Hepatocyte (in vitro differentiated cells): ENCODE results near the gene GGA2. TPM values are rescaled to one million over a fixed set of nuclear protein-coding genes. Genes with fewer than 3 reads are reported as not detected.

Experiments used
- DNase-seq: peaks from one replicate; pipeline ENCODE4 v3.0.0-alpha.2; 2016; ENCODE audit warnings: low spot score
- H2AFZ ChIP-seq: fragments of 200-600 bp; sonication (generic); 2 replicates; pipeline ENCODE4 v1.6.0; 2016; ENCODE audit warnings: antibody characterized with exemption, mild to moderate bottlenecking
- H3K27ac ChIP-seq: fragments of 200-600 bp; sonication (generic); 2 replicates; pipeline ENCODE4 v1.5.1; 2016; ENCODE audit warnings: mild to moderate bottlenecking
- H3K27me3 ChIP-seq: fragments of 200-600 bp; sonication (generic); 2 replicates; pipeline ENCODE4 v1.6.1; 2016
- H3K36me3 ChIP-seq: fragments of 200-600 bp; sonication (generic); replicated peaks from 2 replicates; pipeline ENCODE4 v1.5.1; 2016; ENCODE audit warnings: low read depth; ENCODE audit not compliant: insufficient read depth
- H3K4me1 ChIP-seq: fragments of 200-600 bp; sonication (generic); 2 replicates; pipeline ENCODE4 v1.5.1; 2016; ENCODE audit warnings: mild to moderate bottlenecking, moderate library complexity; ENCODE audit not compliant: insufficient read depth
- H3K4me2 ChIP-seq: fragments of 200-600 bp; sonication (generic); 2 replicates; pipeline ENCODE4 v1.6.0; 2016
- H3K4me3 ChIP-seq: fragments of 200-600 bp; sonication (generic); 2 replicates; pipeline ENCODE4 v1.5.1; 2016; ENCODE audit warnings: mild to moderate bottlenecking
- H3K79me2 ChIP-seq: fragments of 200-600 bp; sonication (generic); 2 replicates; pipeline ENCODE4 v1.6.0; 2017; ENCODE audit warnings: mild to moderate bottlenecking
- H3K9me2 ChIP-seq: fragments of 200-600 bp; sonication (generic); replicated peaks from 2 replicates; pipeline ENCODE4 v1.6.0; 2017; ENCODE audit warnings: mild to moderate bottlenecking; ENCODE audit not compliant: insufficient read depth
- H3K9me3 ChIP-seq: fragments of 200-600 bp; sonication (generic); 2 replicates; pipeline ENCODE4 v1.5.1; 2016; ENCODE audit warnings: low read depth, mild to moderate bottlenecking
- H4K20me1 ChIP-seq: fragments of 200-600 bp; sonication (generic); 2 replicates; pipeline ENCODE4 v1.6.0; 2016; ENCODE audit warnings: mild to moderate bottlenecking; ENCODE audit not compliant: insufficient read depth, poor library complexity, severe bottlenecking
- CTCF ChIP-seq: fragments of 200-600 bp; sonication (generic); IDR thresholded peaks from 2 replicates; pipeline ENCODE4 v1.5.1; 2016; ENCODE audit warnings: antibody characterized with exemption, mild to moderate bottlenecking; ENCODE audit not compliant: poor library complexity
- EZH2 ChIP-seq: fragments of 200-600 bp; sonication (generic); IDR thresholded peaks from 2 replicates; pipeline ENCODE4 v1.6.1; 2016; ENCODE audit warnings: antibody characterized with exemption, mild to moderate bottlenecking, borderline replicate concordance
- EZH2phosphoT487 ChIP-seq: fragments of 200-600 bp; sonication (generic); IDR thresholded peaks from one replicate; pipeline ENCODE4 v1.6.1; 2018; ENCODE audit warnings: antibody characterized with exemption, mild to moderate bottlenecking, low read depth, moderate library complexity; ENCODE audit not compliant: unreplicated experiment, severe bottlenecking
- WGBS: methylation state at CpG from one replicate; pipeline ENCODE4 v1.1.6; 2016; ENCODE audit warnings: low lambda C conversion rate; ENCODE audit errors: missing lambda C conversion rate; 5-methylcytosine and 5-hydroxymethylcytosine counted together
- polyA plus RNA-seq: library from polyadenylated mRNA; unstranded; fragments of >200 nt; fragmentation: Nextera tagmentation; extraction: Ambion mirVana; gene quantifications from 2 replicates; pipeline ENCODE4 v1.2.1, GENCODE V29; 2016
- total RNA-seq: library from RNA; depleted of rRNA; stranded (reverse); fragments of >200 nt; gene quantifications from 2 replicates; pipeline ENCODE4 v1.2.3, GENCODE V29; 2014

The GGA2 gene
- total and polyA plus RNA-seq, 2 experiments from 2014 or later = 42.4 to 73.1 TPM

- peak; percentile 16 for DNase-seq
- no peak for TF ChIP-seq CTCF
- no peak for TF ChIP-seq EZH2
- TF ChIP-seq EZH2phosphoT487 = no peak
- Histone ChIP-seq H3K4me2 (peak overlapping the region; percentile 62), H3K79me2 (peaks cover 97% of the 10 kb centered on the region), H3K36me3 (no peaks in the 10 kb centered on the region), H2AFZ (no peak overlapping the region), H3K4me3 (no peak overlapping the region), H3K9me2 (no peaks in the 10 kb centered on the region), H3K4me1 (peaks cover 4% of the 10 kb centered on the region), H3K27me3 (no peaks in the 10 kb centered on the region), H4K20me1 (peaks cover 67% of the 10 kb centered on the region), H3K9me3 (no peaks in the 10 kb centered on the region), H3K27ac (peak overlapping the region; percentile 75)
- 66% methylated on average over 5 of the region's 5 CpGs for WGBS
These were observed 6.2 kb downstream of the GGA2 start for GRCh38 chr16:23504076-23504452.

- H3K4me1 ChIP-seq = no peaks in the 10 kb centered on the region
- peaks cover 52% of the 10 kb centered on the region for H4K20me1 ChIP-seq
- no peak for TF ChIP-seq EZH2phosphoT487
- TF ChIP-seq EZH2 = no peak
- no peak for TF ChIP-seq CTCF
These were observed 7.8 kb downstream of the GGA2 start for GRCh38 chr16:23502466-23502865.

GRCh38 chr16:23501291-23501690 is 9.0 kb downstream of the GGA2 start:
- Histone ChIP-seq H3K4me2 (no peak overlapping the region), H3K79me2 (peaks cover 89% of the 10 kb centered on the region), H3K9me3 (no peaks in the 10 kb centered on the region), H3K4me3 (no peak overlapping the region), H3K27ac (no peak overlapping the region), H3K27me3 (no peaks in the 10 kb centered on the region), H2AFZ (no peak overlapping the region), H3K4me1 (peaks cover 8% of the 10 kb centered on the region), H3K9me2 (no peaks in the 10 kb centered on the region), H3K36me3 (no peaks in the 10 kb centered on the region), H4K20me1 (peaks cover 41% of the 10 kb centered on the region)
- 87% methylated on average over 5 of the region's 5 CpGs for WGBS
- no peak for DNase-seq
- no peak for TF ChIP-seq CTCF
- no peak for TF ChIP-seq EZH2phosphoT487
- TF ChIP-seq EZH2 = no peak

More at GRCh38 chr16:23502466-23502865, 7.8 kb downstream of the GGA2 start:
- H3K79me2 ChIP-seq = peaks cover 97% of the 10 kb centered on the region
- DNase-seq = no peak
- no peak overlapping the region for H2AFZ ChIP-seq
- H3K4me3 ChIP-seq = no peak overlapping the region
- WGBS = 85% methylated on average over 2 of the region's 2 CpGs
- no peak overlapping the region for H3K4me2 ChIP-seq
- no peaks in the 10 kb centered on the region for H3K36me3 ChIP-seq
- no peak overlapping the region for H3K27ac ChIP-seq
- no peaks in the 10 kb centered on the region for H3K27me3 ChIP-seq
- H3K9me2 ChIP-seq = no peaks in the 10 kb centered on the region
- H3K9me3 ChIP-seq = no peaks in the 10 kb centered on the region

- H3K36me3 ChIP-seq = no peaks in the 10 kb centered on the region
- TF ChIP-seq CTCF (no peak), EZH2phosphoT487 (no peak), EZH2 (no peak)
- H2AFZ ChIP-seq = no peak overlapping the region
- H4K20me1 ChIP-seq = peaks cover 38% of the 10 kb centered on the region
- H3K27me3 ChIP-seq = no peaks in the 10 kb centered on the region
- H3K9me2 ChIP-seq = no peaks in the 10 kb centered on the region
- no peak overlapping the region for H3K27ac ChIP-seq
- H3K4me1 ChIP-seq = peaks cover 8% of the 10 kb centered on the region
- H3K9me3 ChIP-seq = no peaks in the 10 kb centered on the region
- H3K79me2 ChIP-seq = peaks cover 88% of the 10 kb centered on the region
- WGBS = 67% methylated on average over 4 of the region's 4 CpGs
- no peak overlapping the region for H3K4me3 ChIP-seq
- H3K4me2 ChIP-seq = no peak overlapping the region
- DNase-seq = no peak
These were observed 9.4 kb downstream of the GGA2 start for GRCh38 chr16:23500862-23501225.
